Lower leg skin (tissue), 3 donors: ENCODE data around the gene PLXDC2.

Experiments
- POLR2A ChIP-seq, 2 donors: fragments of 450-650 bp; IDR thresholded peaks; one replicate each; pipeline ENCODE4 v1.6.1; 2016 to 2017; ENCODE audit warnings: antibody characterized with exemption in 2 of 2, mild to moderate bottlenecking in 1 of 2, moderate library complexity in 1 of 2
- TF ChIP-seq, protein P1 (sequence below), 3 donors: fragments of 450-650 bp; IDR thresholded peaks; one replicate each; pipeline ENCODE4 v1.5.1; 2016; ENCODE audit warnings: antibody characterized with exemption in 3 of 3, mild to moderate bottlenecking in 3 of 3, moderate library complexity in 2 of 3

DNA sequence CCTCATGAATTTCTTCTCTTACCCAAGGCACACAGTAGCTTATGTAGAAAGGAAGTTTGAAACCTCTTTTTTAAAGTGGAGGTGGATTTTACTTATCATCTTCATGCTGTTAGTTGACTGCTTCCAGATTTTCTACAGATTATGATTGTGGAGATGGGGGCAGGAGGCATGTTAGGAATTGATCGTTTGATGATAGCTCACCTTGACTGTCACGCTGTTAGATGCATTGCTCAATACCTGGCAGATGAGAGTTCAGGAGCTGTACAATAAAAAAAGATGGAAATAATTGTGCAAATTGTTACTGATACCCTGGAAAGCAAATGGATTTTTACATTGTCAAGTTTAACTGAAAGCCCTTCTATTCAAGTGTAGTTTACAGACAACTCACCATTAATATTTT lies 340.3 kb downstream of the PLXDC2 start:
- TF ChIP-seq, protein P1, sequence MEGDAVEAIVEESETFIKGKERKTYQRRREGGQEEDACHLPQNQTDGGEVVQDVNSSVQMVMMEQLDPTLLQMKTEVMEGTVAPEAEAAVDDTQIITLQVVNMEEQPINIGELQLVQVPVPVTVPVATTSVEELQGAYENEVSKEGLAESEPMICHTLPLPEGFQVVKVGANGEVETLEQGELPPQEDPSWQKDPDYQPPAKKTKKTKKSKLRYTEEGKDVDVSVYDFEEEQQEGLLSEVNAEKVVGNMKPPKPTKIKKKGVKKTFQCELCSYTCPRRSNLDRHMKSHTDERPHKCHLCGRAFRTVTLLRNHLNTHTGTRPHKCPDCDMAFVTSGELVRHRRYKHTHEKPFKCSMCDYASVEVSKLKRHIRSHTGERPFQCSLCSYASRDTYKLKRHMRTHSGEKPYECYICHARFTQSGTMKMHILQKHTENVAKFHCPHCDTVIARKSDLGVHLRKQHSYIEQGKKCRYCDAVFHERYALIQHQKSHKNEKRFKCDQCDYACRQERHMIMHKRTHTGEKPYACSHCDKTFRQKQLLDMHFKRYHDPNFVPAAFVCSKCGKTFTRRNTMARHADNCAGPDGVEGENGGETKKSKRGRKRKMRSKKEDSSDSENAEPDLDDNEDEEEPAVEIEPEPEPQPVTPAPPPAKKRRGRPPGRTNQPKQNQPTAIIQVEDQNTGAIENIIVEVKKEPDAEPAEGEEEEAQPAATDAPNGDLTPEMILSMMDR (IDR thresholded peaks at IDR 0.05), result no peak
- TF ChIP-seq POLR2A (IDR thresholded peaks at IDR 0.05), result no peak
